ENCODE measurements around the gene LCE1D.

LCE1D gene

DNA sequence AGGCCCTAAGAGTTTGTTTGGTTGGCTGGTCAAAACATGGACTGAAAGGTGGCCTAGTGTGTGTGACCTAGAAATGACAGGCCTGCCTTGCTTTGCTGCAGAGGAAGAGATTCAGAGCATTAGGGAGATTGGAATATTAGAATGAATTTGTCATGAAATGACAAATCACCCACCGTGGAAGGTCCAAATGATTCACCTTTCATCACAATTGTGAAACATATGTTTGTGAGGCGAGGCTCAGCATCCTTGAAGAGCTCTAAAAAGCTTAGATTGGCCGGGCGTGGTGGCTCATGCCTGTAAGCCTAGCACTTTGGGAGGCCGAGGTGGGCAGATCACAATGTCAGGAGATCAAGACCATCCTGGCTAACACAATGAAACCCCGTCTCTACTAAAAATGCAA lies 20.8 kb downstream of the LCE1D start:
- no peak for DNase-seq (ENCODE audit: low read depth)

DNA sequence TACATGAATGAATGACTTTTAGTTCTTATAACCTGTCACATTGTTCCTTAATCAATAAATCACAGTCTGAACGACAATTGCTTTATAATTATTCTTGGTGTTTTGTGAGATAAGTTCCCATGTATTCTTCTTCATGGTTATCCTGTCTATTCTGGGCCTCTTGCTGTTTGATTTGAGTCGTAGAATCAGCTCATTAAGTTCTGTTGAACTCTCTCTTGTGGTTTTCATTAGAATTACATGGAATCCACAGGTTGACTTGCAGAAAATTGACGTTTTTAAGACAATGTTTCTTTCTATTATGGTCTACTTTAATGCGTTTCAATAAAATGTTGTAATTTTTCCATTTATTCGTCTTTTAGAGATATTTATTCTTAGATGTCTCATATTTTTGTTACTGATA lies 26.8 kb downstream of the LCE1D start:
- no peak for DNase-seq (ENCODE audit: low read depth)

DNA sequence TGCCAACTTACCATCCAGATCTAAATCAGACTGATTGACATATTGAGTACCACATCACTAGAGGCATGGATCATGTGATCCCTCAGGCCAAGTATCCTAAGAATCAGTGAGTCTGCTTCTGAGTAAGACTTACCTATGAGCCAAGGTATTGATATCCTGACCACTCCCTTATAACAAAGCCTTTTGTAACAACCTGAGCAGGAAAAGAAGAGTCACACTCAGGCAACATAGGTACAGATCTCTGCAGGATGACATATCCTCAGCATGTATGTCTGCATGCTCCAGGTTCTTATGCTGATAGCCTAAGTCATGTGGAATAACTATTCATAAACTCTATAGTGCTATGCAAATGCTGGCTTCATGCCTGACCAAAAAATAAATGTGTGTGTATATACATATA lies 28.4 kb downstream of the LCE1D start:
- DNase-seq (ENCODE audit: low read depth), result no peak

DNA sequence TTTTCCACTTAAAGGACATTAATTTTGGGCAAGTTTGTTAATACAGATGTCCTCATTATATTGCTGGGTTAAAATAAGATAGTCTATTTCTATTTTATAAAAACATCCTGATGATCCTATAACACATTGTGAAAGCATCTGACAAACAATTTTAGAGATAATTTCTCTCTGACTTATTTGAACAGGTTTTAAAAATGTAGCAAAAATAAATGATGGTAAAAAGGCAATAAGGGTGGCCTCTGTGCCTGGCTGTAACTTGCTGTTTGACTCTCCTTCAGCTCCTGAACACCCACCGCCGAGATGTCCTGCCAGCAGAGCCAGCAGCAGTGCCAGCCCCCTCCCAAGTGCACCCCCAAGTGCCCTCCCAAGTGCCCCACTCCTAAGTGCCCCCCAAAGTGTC lies 30.7 kb downstream of the LCE1D start, which contains the start of gene LCE1A:
Gene LCE1A (plus strand): TSS at position 301 of the 400 bp plus-strand sequence. CDS start 0 bp downstream, at position 301.
- no peak for DNase-seq (ENCODE audit: low read depth)

DNA sequence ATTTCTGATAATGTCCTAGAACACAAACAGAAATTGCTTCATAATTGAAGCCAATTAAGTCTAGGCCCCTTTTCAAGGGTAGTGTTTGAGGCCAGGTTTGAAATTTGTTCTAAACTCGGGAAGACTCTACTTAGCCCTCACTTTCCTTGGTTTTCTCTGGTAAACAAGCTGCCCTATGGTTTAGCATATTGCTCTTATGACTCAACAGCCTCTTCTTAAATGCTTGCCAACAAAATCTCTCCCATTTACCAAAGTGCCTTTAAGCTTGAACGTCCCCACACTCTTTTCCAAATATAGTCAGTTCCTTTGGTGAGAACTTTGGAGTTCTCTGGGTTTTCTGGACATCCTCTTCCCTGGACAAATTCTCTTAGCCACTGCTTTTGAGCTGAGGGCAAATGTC lies 40.3 kb downstream of the LCE1D start:
- DNase-seq (ENCODE audit: low read depth), result no peak

DNA sequence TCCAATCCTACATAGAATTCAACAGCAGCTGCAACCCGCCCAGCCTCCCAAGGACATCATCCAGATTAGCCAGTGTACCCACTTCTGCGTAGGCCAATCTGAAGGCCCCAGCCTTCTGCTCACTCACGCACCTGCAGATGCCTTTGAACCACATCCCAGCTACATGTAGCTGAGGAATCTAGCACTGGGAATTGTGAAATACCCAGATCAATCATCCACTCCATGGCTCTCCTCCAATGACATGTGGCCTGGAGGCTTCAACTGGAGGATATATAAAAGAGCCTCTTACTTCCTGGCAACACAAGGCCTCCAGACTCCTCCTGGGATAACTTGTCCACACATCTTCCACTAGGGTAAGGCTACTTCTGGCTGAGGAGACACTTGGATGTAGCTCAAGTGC lies 46.0 kb downstream of the LCE1D start, which contains the start of gene LCE6A:
Gene LCE6A (plus strand): TSS at position 301 of the 400 bp plus-strand sequence. CDS start 665 bp downstream, outside the sequence.
- DNase-seq (ENCODE audit: low read depth), result no peak

All from GM04503 (cell line).